Measurements from ENCODE around the gene CARM1.
A peak's percentile ranks its signal among the peaks of the same experiment; 100 is the strongest.
"Not testable (repeated sequence)": the region's sequence is repeated elsewhere in the genome, so short reads cannot be mapped to it uniquely, and the experiment has no call there.

The CARM1 gene

GRCh38 chr19:10870955-10871603, at the start of gene CARM1:
Gene CARM1 (plus strand): TSS chr19:10871553. CDS start chr19:10871703, 150 bp downstream.
- peak; percentile 99 to 100 for DNase-seq

GRCh38 chr19:10823690-10824089, 47.7 kb upstream of the CARM1 start:
- no peak for DNase-seq

- DNase-seq: no peak
These were observed 45.1 kb upstream of the CARM1 start for GRCh38 chr19:10826231-10826630.

- DNase-seq: no peak
These were observed 44.5 kb upstream of the CARM1 start for GRCh38 chr19:10826846-10827245.

GRCh38 chr19:10828981-10829821, 42.2 kb upstream of the CARM1 start:
- no peak for DNase-seq

GRCh38 chr19:10829967-10830366, 41.4 kb upstream of the CARM1 start:
- no peak for DNase-seq

GRCh38 chr19:10830370-10830769, 41.0 kb upstream of the CARM1 start:
- DNase-seq: no peak

GRCh38 chr19:10830931-10831779, 40.2 kb upstream of the CARM1 start:
- DNase-seq: no peak

GRCh38 chr19:10831987-10832938, 39.1 kb upstream of the CARM1 start:
- no peak for DNase-seq

GRCh38 chr19:10832939-10833296, 38.4 kb upstream of the CARM1 start:
- DNase-seq: no peak

GRCh38 chr19:10835089-10835753, 36.1 kb upstream of the CARM1 start:
- peak in 1 of 2 experiments; percentile 49 for DNase-seq

GRCh38 chr19:10835754-10836478, 35.4 kb upstream of the CARM1 start, which contains the start of gene TMED1:
Gene TMED1 (minus strand): TSS chr19:10836212. CDS start chr19:10836191, 21 bp downstream.
- peak; percentile 99 for DNase-seq

- DNase-seq: peak in 1 of 2 experiments; percentile 95
These were observed 34.6 kb upstream of the CARM1 start for GRCh38 chr19:10836479-10837330.

- DNase-seq: not testable (repeated sequence)
These were observed 33.7 kb upstream of the CARM1 start for GRCh38 chr19:10837649-10838048.

- DNase-seq: no peak
These were observed 33.0 kb upstream of the CARM1 start for GRCh38 chr19:10838377-10838776.

GRCh38 chr19:10839114-10840050, 32.0 kb upstream of the CARM1 start:
- no peak for DNase-seq

- DNase-seq: no peak
These were observed 28.6 kb upstream of the CARM1 start for GRCh38 chr19:10842788-10843187.

GRCh38 chr19:10846500-10847202, 24.7 kb upstream of the CARM1 start:
- no peak for DNase-seq
